Gastroesophageal sphincter (tissue), 3 donors: Measurements from ENCODE around the gene ALDH1L1.

ENCODE experiments used
- POLR2A ChIP-seq, 2 donors: fragments of 450-650 bp; IDR thresholded peaks; one replicate each; pipeline ENCODE4 v1.6.1; 2017; ENCODE audit warnings: antibody characterized with exemption in 2 of 2, mild to moderate bottlenecking in 2 of 2, moderate library complexity in 1 of 2
- POLR2AphosphoS5 ChIP-seq: sonication (generic); formaldehyde crosslinking; IDR thresholded peaks from one replicate; pipeline ENCODE4 v1.6.1; 2017; ENCODE audit warnings: antibody characterized with exemption
- TF ChIP-seq, protein P1 (sequence below), 4 experiments: fragments of 200-600 bp in 2 of 4; fragments of 450-650 bp in 2 of 4; sonication (generic) in 1 of 4; IDR thresholded peaks; one replicate each; pipeline ENCODE4 v1.5.1; 2017 to 2019; ENCODE audit warnings: antibody characterized with exemption in 4 of 4, mild to moderate bottlenecking in 2 of 4, moderate library complexity in 2 of 4

GRCh38 chr3:126199256-126199655, 18.9 kb upstream of the ALDH1L1 start:
- TF ChIP-seq, protein P1, sequence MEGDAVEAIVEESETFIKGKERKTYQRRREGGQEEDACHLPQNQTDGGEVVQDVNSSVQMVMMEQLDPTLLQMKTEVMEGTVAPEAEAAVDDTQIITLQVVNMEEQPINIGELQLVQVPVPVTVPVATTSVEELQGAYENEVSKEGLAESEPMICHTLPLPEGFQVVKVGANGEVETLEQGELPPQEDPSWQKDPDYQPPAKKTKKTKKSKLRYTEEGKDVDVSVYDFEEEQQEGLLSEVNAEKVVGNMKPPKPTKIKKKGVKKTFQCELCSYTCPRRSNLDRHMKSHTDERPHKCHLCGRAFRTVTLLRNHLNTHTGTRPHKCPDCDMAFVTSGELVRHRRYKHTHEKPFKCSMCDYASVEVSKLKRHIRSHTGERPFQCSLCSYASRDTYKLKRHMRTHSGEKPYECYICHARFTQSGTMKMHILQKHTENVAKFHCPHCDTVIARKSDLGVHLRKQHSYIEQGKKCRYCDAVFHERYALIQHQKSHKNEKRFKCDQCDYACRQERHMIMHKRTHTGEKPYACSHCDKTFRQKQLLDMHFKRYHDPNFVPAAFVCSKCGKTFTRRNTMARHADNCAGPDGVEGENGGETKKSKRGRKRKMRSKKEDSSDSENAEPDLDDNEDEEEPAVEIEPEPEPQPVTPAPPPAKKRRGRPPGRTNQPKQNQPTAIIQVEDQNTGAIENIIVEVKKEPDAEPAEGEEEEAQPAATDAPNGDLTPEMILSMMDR (IDR thresholded peaks at IDR 0.05): no peak
- TF ChIP-seq POLR2AphosphoS5: no peak
- TF ChIP-seq POLR2A (IDR thresholded peaks at IDR 0.05): no peak
